CD4-positive, alpha-beta T cell treated with Interleukin-4 for 1 hour (primary cell): ENCODE results near the gene NCK2.

ENCODE experiments used
- DNase-seq, 2 donors: peaks; one replicate each; pipeline ENCODE4 v3.0.0-alpha.2; 2020 to 2022

Gene NCK2

GRCh38 chr2:105736145-105736544 lies 8.6 kb upstream of the NCK2 start:
- no peak for DNase-seq

DNA sequence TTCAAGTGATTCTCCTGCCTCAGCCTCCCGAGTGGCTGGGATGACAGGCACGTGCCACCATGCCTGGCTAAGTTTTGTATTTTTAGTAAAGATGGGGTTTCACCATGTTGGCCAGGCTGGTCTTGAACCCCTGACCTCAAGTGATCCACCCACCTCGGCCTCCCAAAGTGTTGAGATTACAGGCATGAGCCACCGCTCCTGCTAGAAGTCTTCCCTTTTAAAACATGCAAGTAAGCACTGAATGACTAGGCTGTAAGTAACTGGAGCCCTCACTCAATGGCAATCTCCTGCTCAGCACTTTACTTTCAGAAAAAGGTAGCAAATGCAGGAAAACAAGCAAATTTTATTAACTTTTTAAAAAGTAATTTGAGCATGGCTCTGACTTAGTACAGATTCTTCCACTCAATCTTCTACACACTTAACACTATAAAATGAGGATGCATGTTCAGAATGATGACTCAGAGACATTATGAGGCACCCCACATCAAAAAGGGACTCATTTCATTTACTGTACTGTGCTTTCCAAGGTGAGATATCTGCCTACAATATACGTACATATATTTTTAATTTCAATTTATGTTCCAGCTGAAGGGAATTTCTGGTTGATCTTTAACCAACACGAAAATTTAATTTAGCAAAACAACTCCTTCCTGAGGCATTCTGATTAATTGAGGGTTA lies 6.6 kb upstream of the NCK2 start:
- DNase-seq = peak in 1 of 2 donors; percentile 72

DNA sequence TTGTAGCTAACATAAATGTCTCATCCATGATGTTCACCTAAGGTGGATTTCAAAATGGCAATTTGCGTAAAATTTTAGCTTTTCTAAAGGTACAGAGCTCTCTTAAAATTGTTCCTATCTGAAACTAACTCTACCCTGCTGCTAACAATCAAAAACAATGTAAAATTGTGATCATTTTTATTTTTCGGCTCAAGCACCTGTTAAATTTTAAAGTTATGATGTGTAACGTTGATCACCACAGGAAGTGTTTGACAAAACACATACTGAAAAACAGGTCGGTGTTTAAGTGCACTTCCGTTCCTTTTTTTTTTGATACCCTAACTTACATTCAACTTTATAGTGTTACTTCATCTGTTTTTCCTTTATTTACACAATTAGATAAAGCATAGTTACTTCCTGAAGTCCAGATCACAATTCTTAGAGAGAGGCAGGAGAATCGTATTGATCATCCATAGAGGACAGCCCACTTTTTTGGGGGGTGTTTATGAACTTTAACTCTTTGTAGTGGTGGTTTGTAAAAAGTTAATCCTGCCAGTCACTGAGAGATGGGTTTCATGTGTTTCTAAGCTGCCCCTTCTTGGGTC lies 6.0 kb upstream of the NCK2 start:
- DNase-seq = peak in 1 of 2 donors; percentile 65

- DNase-seq = no peak
Measured at GRCh38 chr2:105739426-105739825, 5.3 kb upstream of the NCK2 start.

GRCh38 chr2:105739944-105740530 lies 4.7 kb upstream of the NCK2 start:
- no peak for DNase-seq

GRCh38 chr2:105741174-105741573 lies 3.5 kb upstream of the NCK2 start:
- DNase-seq = no peak

GRCh38 chr2:105741617-105742016 lies 3.1 kb upstream of the NCK2 start:
- no peak for DNase-seq

DNA sequence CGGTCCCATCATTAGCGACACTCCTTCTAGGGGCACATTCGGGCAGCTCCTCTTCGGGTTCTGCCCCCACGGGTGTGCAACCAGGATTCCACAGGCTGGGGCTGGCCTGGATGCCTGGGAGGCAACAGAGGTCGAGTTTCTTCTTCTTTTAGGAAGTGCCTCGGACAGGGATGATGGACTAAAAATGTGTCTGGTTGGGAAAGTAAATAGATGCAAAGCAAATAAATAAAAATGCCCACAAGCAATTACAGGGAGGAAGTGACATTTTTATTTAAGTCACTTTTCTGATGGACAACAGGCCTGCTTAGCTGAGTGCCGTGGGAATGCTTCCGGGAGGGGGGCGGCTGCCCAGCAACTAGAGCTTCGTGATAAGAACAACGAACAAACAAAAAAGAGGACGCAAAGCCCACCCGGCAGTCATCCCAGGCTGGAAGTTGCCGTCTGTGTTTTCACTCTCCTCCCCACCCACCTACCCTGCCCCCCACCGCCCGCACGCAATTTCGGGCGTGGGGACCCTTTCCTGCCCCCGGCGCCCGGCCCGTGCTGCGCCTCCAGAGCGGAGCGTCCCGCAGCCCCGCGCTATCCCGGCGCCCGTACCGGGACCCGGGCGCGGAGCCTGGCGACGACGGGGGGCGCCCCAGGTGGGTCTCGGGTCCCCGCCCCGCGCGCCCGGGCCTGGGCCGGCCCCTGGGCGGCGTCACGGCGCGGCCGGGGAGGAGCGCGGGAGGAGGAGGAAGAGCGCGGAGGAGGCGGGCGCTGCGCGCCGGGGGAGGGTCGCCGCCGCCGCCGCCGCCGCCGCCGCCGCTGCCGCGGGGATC lies 412 bp upstream of the NCK2 start:
- peak; percentile 65 to 68 for DNase-seq

DNA sequence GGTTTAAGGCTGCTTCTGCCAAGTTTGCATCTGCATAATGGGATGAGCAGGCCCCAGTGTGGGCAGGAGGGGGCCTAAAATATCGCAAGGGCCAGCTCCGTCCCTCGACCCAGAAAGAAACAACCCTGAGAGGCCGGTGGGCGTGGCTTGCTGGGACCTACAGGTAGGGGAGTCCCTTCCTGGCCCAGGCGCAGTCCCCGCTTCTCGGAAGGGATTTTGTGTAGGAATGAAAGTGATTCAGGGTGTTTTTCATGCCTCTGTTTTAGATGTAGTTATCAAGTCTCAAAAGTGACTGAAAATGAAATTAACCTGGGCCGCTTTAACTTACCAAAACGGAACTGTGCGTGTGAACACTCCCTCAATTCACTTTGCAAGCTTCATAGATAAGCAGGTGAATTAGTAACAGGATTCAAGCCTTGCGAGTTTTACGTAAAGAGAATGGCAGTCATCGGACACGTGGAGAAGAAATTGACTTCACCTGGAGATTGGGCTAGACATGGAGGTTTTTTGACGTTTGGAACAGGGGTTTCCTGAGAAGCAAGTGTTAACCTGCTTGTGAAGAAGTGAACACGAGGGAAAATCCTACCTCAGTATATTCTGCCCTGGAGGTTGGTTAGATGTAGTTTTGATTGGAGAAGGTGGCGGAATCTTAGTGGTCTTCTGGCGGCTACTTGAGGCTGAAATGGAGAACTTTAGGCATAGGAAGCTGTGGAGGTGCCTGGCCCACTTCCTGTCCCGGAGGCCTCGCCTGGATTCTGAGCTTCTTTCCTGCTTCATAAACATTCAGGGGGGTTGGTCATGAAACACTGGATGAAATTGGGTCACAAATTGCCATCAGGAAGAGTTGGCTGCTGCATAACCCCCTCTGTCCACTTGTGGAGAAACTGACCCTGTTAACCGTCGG lies 1.7 kb downstream of the NCK2 start:
- DNase-seq = peak; percentile 73 to 77

DNA sequence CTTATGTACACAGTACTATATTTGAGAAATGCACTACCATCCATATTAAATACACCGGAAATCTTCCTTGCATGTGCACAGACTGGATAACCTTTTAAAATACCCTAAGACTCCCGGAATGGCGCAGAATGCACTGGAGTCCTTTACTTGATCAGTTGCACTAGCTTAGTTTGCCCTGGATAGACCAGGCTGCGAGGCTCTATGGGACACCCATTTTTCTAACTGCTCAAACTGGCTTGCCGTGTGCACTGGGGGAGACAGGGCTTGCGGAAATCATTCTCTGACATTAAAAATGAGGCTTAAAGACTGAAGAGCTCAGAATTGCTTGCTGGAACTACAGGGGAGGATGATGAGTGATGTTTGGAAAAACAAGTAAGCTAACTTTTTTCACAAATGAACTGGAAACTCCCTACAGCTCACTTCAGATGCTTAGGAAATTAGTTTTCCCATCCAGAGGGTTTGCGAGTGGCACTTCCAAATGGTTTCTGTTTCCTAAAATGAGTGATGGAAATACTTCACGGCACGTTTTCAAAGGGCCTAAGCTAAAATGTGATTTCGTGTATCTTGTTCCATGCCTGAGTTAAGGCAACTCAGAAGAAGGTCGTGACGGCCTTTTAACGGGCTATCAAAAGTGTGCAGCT lies 2.7 kb downstream of the NCK2 start:
- no peak for DNase-seq

DNA sequence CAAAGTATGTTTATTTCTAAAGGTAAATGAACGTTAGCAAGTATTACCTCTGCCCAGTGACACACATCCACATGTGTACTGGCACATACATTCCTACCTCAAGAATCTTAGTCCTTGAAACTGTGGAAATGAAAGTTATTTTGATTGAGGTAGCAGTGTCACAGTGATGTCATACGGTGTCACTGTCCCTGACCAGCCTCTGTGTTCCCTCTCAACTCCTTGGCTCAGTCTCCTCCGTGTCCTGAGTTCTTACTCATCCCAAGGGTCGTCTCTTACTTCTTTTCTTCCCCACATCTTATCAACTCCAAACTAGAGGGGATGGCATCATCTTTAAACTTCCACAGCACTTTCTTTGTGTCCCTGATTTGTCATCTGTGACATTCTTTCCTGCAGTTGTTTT lies 3.3 kb downstream of the NCK2 start:
- peak in 1 of 2 donors; percentile 62 for DNase-seq

DNA sequence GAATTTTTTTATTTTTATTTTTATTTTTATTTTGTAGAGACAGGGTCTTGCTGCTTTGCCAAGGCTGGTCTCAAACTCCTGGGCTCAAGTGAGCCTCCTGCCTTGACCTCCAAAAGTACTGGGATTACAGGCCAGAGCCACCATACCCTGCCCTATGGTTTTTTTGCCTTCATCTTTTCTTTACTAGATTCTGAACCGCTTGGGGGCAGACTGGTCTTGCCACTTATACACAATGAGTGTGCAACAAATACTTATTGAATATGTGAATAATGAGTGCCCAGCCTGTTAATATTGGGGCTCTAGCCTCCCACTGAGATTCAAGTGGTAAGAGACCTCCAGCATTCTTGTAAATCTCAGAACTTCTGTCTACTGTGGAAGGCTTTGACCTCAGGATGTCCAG lies 3.9 kb downstream of the NCK2 start:
- peak in 1 of 2 donors; percentile 63 for DNase-seq

GRCh38 chr2:105749583-105750400 lies 5.1 kb downstream of the NCK2 start:
- peak in 1 of 2 donors; percentile 58 for DNase-seq

- DNase-seq = no peak
Measured at GRCh38 chr2:105750735-105751134, 6.0 kb downstream of the NCK2 start.

DNA sequence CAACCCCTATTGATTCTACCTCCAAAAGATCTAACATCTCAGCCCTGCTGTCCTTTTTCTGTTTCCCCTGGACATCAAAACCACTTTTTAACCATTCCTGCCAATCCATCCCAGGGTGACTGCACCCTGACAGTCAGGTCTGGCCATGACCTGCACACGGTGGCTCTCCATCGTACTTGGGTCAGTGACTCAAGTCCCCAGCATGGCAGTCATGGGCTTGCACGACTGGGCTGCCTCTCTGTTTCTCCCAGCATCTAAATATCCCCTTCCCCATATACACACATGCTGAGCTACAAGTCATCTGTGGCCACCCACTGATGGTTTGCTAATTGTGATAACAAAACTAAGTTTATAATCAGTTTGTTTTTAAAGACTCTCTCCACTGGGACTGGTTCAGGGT lies 6.6 kb downstream of the NCK2 start:
- no peak for DNase-seq

- no peak for DNase-seq
Measured at GRCh38 chr2:105752691-105753358, 8.1 kb downstream of the NCK2 start.

DNA sequence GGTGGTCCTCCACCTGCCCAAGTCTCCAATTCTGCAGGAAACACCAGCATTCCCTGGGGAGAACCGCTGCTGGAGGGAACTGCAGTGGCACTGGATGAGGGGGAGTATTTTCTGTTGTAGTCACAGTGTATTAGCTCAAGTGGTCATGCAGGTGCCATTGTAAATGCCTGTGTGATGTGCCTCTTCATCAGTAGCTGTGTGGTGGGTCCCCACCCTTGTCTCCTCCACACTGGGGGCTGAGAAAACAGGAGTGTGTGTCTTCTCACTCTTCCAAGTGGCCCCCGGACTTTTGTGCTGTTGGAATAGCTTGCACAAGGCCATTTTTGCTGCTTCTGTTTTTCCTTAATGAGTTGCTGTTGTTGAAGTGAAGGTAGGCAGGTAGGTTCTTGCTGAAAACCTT lies 8.7 kb downstream of the NCK2 start:
- no peak for DNase-seq

GRCh38 chr2:105754011-105754410 lies 9.3 kb downstream of the NCK2 start:
- DNase-seq = peak; percentile 63 to 78

GRCh38 chr2:105754994-105755393 lies 10.3 kb downstream of the NCK2 start:
- DNase-seq = no peak

- DNase-seq = peak; percentile 35 to 73
Measured at GRCh38 chr2:105755895-105756294, 11.2 kb downstream of the NCK2 start.
